ENCODE data around the gene C1orf210. TPM values are rescaled to one million over a fixed set of nuclear protein-coding genes. Genes with fewer than 3 reads are reported as not detected.

C1orf210 gene
- total RNA-seq (2013), result not detected
- polyA plus RNA-seq (under 1 TPM in 1 of 3 donors, not detected in 2; 0.05 TPM), polyA minus RNA-seq (not detected in 2 replicates), total RNA-seq (0 to 0.58 (median 0) reads per million in 11 experiments)

GRCh38 chr1:43285269-43285990 lies at the start of gene C1orf210:
TSS of gene C1orf210 (minus strand) at chr1:43285581. CDS start at chr1:43283270, 2,311 bp downstream.
- TF ChIP-seq, protein P1, sequence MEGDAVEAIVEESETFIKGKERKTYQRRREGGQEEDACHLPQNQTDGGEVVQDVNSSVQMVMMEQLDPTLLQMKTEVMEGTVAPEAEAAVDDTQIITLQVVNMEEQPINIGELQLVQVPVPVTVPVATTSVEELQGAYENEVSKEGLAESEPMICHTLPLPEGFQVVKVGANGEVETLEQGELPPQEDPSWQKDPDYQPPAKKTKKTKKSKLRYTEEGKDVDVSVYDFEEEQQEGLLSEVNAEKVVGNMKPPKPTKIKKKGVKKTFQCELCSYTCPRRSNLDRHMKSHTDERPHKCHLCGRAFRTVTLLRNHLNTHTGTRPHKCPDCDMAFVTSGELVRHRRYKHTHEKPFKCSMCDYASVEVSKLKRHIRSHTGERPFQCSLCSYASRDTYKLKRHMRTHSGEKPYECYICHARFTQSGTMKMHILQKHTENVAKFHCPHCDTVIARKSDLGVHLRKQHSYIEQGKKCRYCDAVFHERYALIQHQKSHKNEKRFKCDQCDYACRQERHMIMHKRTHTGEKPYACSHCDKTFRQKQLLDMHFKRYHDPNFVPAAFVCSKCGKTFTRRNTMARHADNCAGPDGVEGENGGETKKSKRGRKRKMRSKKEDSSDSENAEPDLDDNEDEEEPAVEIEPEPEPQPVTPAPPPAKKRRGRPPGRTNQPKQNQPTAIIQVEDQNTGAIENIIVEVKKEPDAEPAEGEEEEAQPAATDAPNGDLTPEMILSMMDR (IDR thresholded peaks at IDR 0.05), result no peak
- no peaks in the 10 kb centered on the region for H4K20me1 ChIP-seq (ENCODE audit: insufficient read depth, low read length)
- H3K4me2 ChIP-seq (replicated peaks; ENCODE audit: extremely low read depth, low read length, poor library complexity, severe bottlenecking), result no peak within 1 kb of the TSS
- no peaks in the 10 kb centered on the region for H3K36me3 ChIP-seq (replicated peaks in 1 of 2; ENCODE audit: control insufficient read depth in 1 of 2, insufficient read depth in 2 of 2, low read length in 2 of 2)
- no peaks in the 10 kb centered on the region for H3K9me3 ChIP-seq (replicated peaks in 1 of 2; ENCODE audit: control insufficient read depth in 1 of 2, insufficient read depth in 1 of 2, low read length in 2 of 2)
- H3K27ac Mint-ChIP-seq, result no peak within 1 kb of the TSS
- no peaks in the 10 kb centered on the region for H3K9me3 Mint-ChIP-seq
- intact Hi-C loops (cut with micrococcal nuclease), result no loop called here
- no peaks in the 10 kb centered on the region for H3K27me3 ChIP-seq (ENCODE audit: control insufficient read depth in 2 of 2, insufficient read depth in 2 of 2, low read length in 2 of 2)
- H3K27me3 Mint-ChIP-seq (ENCODE audit: low read depth in 3 of 3), result peaks cover 2 to 4% (median 4%) of the 10 kb centered on the region in 3 donors
- no peaks in the 10 kb centered on the region for H3K79me2 ChIP-seq (ENCODE audit: insufficient read depth, low read length)
- H3K4me1 ChIP-seq (ENCODE audit: control insufficient read depth in 1 of 2, insufficient read depth in 2 of 2, low read length in 2 of 2), result no peaks in the 10 kb centered on the region
- peaks cover 2% of the 10 kb centered on the region for H3K4me1 Mint-ChIP-seq
- H3K4me3 ChIP-seq (replicated peaks in 1 of 3; ENCODE audit: low read depth in 2 of 3, low read length in 3 of 3), result no peak within 1 kb of the TSS
- H3K9ac ChIP-seq (ENCODE audit: insufficient read depth, low read length, poor library complexity, severe bottlenecking), result no peak within 1 kb of the TSS
- H3K27ac ChIP-seq (ENCODE audit: low read depth in 1 of 2, low read length in 2 of 2), result no peak within 1 kb of the TSS
- H3K36me3 Mint-ChIP-seq, result no peaks in the 10 kb centered on the region
- 62% methylated on average over 7 of the region's 19 CpGs for WGBS (ENCODE audit: insufficient coverage)
- no peak within 1 kb of the TSS for H2AFZ ChIP-seq (ENCODE audit: insufficient read depth, low read depth, low read length, poor library complexity, severe bottlenecking)
- no peak for DNase-seq
- no peak within 1 kb of the TSS for H3K4me3 Mint-ChIP-seq

DNA sequence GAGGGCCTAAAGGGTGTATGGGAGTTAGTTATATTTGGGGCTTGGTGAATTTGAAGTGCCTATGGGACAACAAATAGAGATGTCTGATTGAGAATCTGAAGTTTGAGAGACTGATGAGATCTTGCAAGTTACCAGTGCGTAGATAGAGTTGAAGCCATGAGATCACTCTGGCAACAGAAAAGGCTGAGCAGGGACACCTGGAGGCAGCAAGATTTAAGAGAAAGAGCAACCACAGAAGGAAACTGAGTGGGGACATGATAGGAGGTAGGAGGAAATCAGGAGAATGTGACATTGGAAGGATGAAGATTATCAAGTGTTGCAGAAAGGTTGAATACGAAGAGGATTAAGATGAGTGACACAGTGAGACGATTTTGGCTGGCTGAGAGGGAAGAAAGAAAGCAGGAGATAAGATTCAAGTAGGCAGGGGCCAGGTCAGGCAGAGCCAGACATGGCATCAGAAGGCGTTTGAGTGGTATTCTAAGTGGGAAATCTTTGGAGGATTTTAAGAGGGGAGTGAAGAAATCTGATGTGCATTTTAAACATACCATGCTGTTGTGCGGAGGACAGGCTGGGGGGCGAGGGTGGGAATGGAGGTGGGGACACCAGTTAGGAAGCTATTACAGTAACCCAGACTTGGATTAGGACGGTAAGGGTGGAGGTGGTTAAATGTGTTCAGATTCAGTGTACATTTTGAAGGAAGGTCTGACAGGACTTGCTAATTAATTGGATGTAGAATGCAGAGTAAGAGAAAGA lies 49.2 kb upstream of the C1orf210 start:
- H3K9ac ChIP-seq (ENCODE audit: insufficient read depth, low read length, poor library complexity, severe bottlenecking), result no peak overlapping the region
- no peaks in the 10 kb centered on the region for H3K36me3 Mint-ChIP-seq
- H3K9me3 Mint-ChIP-seq, result no peaks in the 10 kb centered on the region
- H3K4me3 ChIP-seq (replicated peaks in 1 of 3; ENCODE audit: low read depth in 2 of 3, low read length in 3 of 3), result no peak overlapping the region
- peak overlapping the region in 1 of 7 donors; percentile 13 for H3K27ac Mint-ChIP-seq
- no peaks in the 10 kb centered on the region for H4K20me1 ChIP-seq (ENCODE audit: insufficient read depth, low read length)
- peaks cover 12 to 15% of the 10 kb centered on the region in 2 donors for H3K4me1 ChIP-seq (ENCODE audit: control insufficient read depth in 1 of 2, insufficient read depth in 2 of 2, low read length in 2 of 2)
- intact Hi-C loops (cut with micrococcal nuclease), result no loop called here
- H3K4me3 Mint-ChIP-seq, result no peak overlapping the region
- H3K36me3 ChIP-seq (replicated peaks in 1 of 2; ENCODE audit: control insufficient read depth in 1 of 2, insufficient read depth in 2 of 2, low read length in 2 of 2), result no peaks in the 10 kb centered on the region
- no peaks in the 10 kb centered on the region for H3K9me3 ChIP-seq (replicated peaks in 1 of 2; ENCODE audit: control insufficient read depth in 1 of 2, insufficient read depth in 1 of 2, low read length in 2 of 2)
- H3K4me1 Mint-ChIP-seq, result peaks cover 15% of the 10 kb centered on the region
- H3K27me3 Mint-ChIP-seq (ENCODE audit: low read depth in 3 of 3), result peaks cover 0 to 4% (median 3%) of the 10 kb centered on the region in 3 donors
- no peak overlapping the region for H3K27ac ChIP-seq (ENCODE audit: low read depth in 1 of 2, low read length in 2 of 2)
- TF ChIP-seq, protein P1 (IDR thresholded peaks at IDR 0.05), result no peak
- H2AFZ ChIP-seq (ENCODE audit: insufficient read depth, low read depth, low read length, poor library complexity, severe bottlenecking), result no peak overlapping the region
- no peak for DNase-seq
- H3K4me2 ChIP-seq (replicated peaks; ENCODE audit: extremely low read depth, low read length, poor library complexity, severe bottlenecking), result no peak overlapping the region
- 72% methylated on average over 7 of the region's 7 CpGs for WGBS (ENCODE audit: insufficient coverage)
- no peaks in the 10 kb centered on the region for H3K79me2 ChIP-seq (ENCODE audit: insufficient read depth, low read length)
- no peaks in the 10 kb centered on the region for H3K27me3 ChIP-seq (ENCODE audit: control insufficient read depth in 2 of 2, insufficient read depth in 2 of 2, low read length in 2 of 2)

Measured in CD14-positive monocyte (primary cell).